ENCODE measurements around the gene ETNPPL. TPM values are rescaled to one million over a fixed set of nuclear protein-coding genes. Genes with fewer than 3 reads are reported as not detected.

Gene ETNPPL
- total and polyA plus RNA-seq, 9 of the 15 experiments (the other 6 are each of a cell fraction or from before 2014, with no cell fraction given), result 0.06 to 0.14 TPM; not detected in 7

GRCh38 chr4:108746511-108746910 lies 16.3 kb downstream of the ETNPPL start (continued):
- no peak for TF ChIP-seq MNT (conservative IDR thresholded peaks at IDR 0.05)

GRCh38 chr4:108744307-108744706 lies 18.5 kb downstream of the ETNPPL start:
- no peak overlapping the region for H3K4me3 ChIP-seq
- no peaks in the 10 kb centered on the region for H3K4me1 ChIP-seq (replicated peaks in 1 of 2; ENCODE audit: control insufficient read depth in 2 of 2, insufficient read depth in 2 of 2, low read length in 2 of 2)
- no peak for DNase-seq (ENCODE audit: extremely low read depth in 1 of 4, low spot score in 3 of 4)
- FAIRE-seq, result no peak
- H3K9ac ChIP-seq (ENCODE audit: insufficient read depth in 1 of 2, low read depth in 2 of 2, low read length in 2 of 2), result no peak overlapping the region
- H3K27me3 ChIP-seq (ENCODE audit: control insufficient read depth in 2 of 2, insufficient read depth in 2 of 2, low read length in 2 of 2), result peaks cover 5 to 7% of the 10 kb centered on the region in 2 experiments
- no TSS peak for BruUV-seq (replicated peaks)
- no peaks in the 10 kb centered on the region for H3K79me2 ChIP-seq (ENCODE audit: control insufficient read depth, insufficient read depth, low read length)
- intact Hi-C loops (cut with micrococcal nuclease), result no loop called here
- no peak for TF ChIP-seq ESRRA (IDR thresholded peaks at IDR 0.05; ENCODE audit: borderline replicate concordance, low read depth)
- TF ChIP-seq DPF2 (IDR thresholded peaks at IDR 0.05), result no peak
- H3K36me3 ChIP-seq (ENCODE audit: control insufficient read depth, insufficient read depth, low read length), result no peaks in the 10 kb centered on the region
- no peaks in the 10 kb centered on the region for H3K9me3 ChIP-seq (replicated peaks; ENCODE audit: control insufficient read depth, insufficient read depth, low read depth, low read length)
- H3K9me1 ChIP-seq (ENCODE audit: control insufficient read depth, insufficient read depth, low read length), result no peaks in the 10 kb centered on the region
- ChIA-PET CTCF (ENCODE audit: low intra/inter-chr PET ratio) (no interaction called here), POLR2A (no interaction called here)
- no peak overlapping the region for H2AFZ ChIP-seq (ENCODE audit: low read depth, low read length)
- H3K4me2 ChIP-seq (ENCODE audit: insufficient read depth, low read length), result no peak overlapping the region
- ATAC-seq, result peak; percentile 41; the same call in 1 of the 3 replicates
- H4K20me1 ChIP-seq (replicated peaks; ENCODE audit: control insufficient read depth, insufficient read depth, low read length), result no peaks in the 10 kb centered on the region
- H3K27ac ChIP-seq (ENCODE audit: extremely low read depth, low read depth, low read length), result no peak overlapping the region
- in situ Hi-C loops (cut with MboI), result no loop called here
